Adipocyte (in vitro differentiated cells): ENCODE results near the gene NCOR2.

Experiments
- DNase-seq: peaks from one replicate; pipeline ENCODE4 v3.0.0-alpha.2; 2015; ENCODE audit warnings: low read depth
- H3K27me3 ChIP-seq: replicated peaks from 2 replicates; pipeline ENCODE4 v1.7.0; 2013; ENCODE audit warnings: mild to moderate bottlenecking, low read length, moderate library complexity; ENCODE audit not compliant: control insufficient read depth, insufficient read depth
- H3K36me3 ChIP-seq: 2 replicates; pipeline ENCODE4 v1.7.0; 2013; ENCODE audit warnings: low read length, mild to moderate bottlenecking, moderate library complexity; ENCODE audit not compliant: control insufficient read depth, insufficient read depth, severe bottlenecking
- H3K4me1 ChIP-seq: 2 replicates; pipeline ENCODE4 v1.7.0; 2013; ENCODE audit warnings: mild to moderate bottlenecking, low read length, moderate library complexity; ENCODE audit not compliant: control insufficient read depth, insufficient read depth
- H3K4me3 ChIP-seq: 2 replicates; pipeline ENCODE4 v1.7.0; 2013; ENCODE audit warnings: mild to moderate bottlenecking, low read length, moderate library complexity
- H3K9ac ChIP-seq: 2 replicates; pipeline ENCODE4 v1.7.0; 2013; ENCODE audit warnings: mild to moderate bottlenecking, low read length, moderate library complexity
- H3K9me3 ChIP-seq: 2 replicates; pipeline ENCODE4 v1.7.0; 2013; ENCODE audit warnings: mild to moderate bottlenecking, low read length, moderate library complexity; ENCODE audit not compliant: control insufficient read depth

Gene NCOR2

GRCh38 chr12:124608450-124608870 is 41.0 kb upstream of the NCOR2 start:
- no peak overlapping the region for H3K9ac ChIP-seq

GRCh38 chr12:124607681-124608425 is 40.4 kb upstream of the NCOR2 start:
- Histone ChIP-seq H3K27me3 (peaks cover 10% of the 10 kb centered on the region), H3K36me3 (no peaks in the 10 kb centered on the region), H3K9me3 (no peaks in the 10 kb centered on the region), H3K4me3 (no peak overlapping the region), H3K9ac (no peak overlapping the region), H3K4me1 (no peaks in the 10 kb centered on the region)
- no peak for DNase-seq

More at GRCh38 chr12:124608450-124608870, 41.0 kb upstream of the NCOR2 start:
- Histone ChIP-seq H3K9me3 (no peaks in the 10 kb centered on the region), H3K4me3 (no peak overlapping the region), H3K36me3 (no peaks in the 10 kb centered on the region), H3K27me3 (peaks cover 10% of the 10 kb centered on the region), H3K4me1 (peaks cover 2% of the 10 kb centered on the region)
- DNase-seq, result no peak

GRCh38 chr12:124605883-124606774 is 38.7 kb upstream of the NCOR2 start:
- Histone ChIP-seq H3K4me3 (no peak overlapping the region), H3K27me3 (peaks cover 10% of the 10 kb centered on the region), H3K4me1 (no peaks in the 10 kb centered on the region), H3K36me3 (no peaks in the 10 kb centered on the region), H3K9ac (no peak overlapping the region), H3K9me3 (no peaks in the 10 kb centered on the region)
- DNase-seq, result no peak

GRCh38 chr12:124605150-124605882 is 37.9 kb upstream of the NCOR2 start:
- no peaks in the 10 kb centered on the region for H3K36me3 ChIP-seq
- peaks cover 10% of the 10 kb centered on the region for H3K27me3 ChIP-seq
- no peaks in the 10 kb centered on the region for H3K4me1 ChIP-seq
- no peaks in the 10 kb centered on the region for H3K9me3 ChIP-seq
- no peak overlapping the region for H3K9ac ChIP-seq
- DNase-seq, result no peak
- no peak overlapping the region for H3K4me3 ChIP-seq

DNA sequence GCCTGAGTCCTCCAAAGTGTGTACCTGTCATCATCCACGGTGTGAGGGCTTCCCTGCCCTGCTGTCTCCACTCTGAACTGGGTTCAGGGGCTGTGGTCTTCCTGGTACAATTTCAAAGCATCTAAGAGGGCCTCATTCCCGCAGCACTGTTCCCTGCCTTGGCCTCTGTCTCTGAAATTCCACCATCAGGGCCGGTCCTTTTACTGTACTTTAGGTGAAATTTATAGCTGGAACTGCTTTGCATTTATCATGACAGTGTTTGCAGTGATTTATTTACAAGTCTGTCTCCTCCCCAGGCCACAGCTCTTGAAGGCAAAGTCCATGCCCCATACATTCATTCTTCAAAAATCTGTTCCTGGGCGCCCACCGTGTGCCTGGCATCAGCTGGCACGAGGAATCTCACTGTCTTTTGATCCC is 36.9 kb upstream of the NCOR2 start:
- no peaks in the 10 kb centered on the region for H3K4me1 ChIP-seq
- no peaks in the 10 kb centered on the region for H3K36me3 ChIP-seq
- no peak for DNase-seq
- no peaks in the 10 kb centered on the region for H3K9me3 ChIP-seq
- no peak overlapping the region for H3K9ac ChIP-seq
- peaks cover 7% of the 10 kb centered on the region for H3K27me3 ChIP-seq
- no peak overlapping the region for H3K4me3 ChIP-seq

- Histone ChIP-seq H3K9ac (no peak overlapping the region), H3K27me3 (peaks cover 3% of the 10 kb centered on the region), H3K4me3 (no peak overlapping the region), H3K4me1 (no peaks in the 10 kb centered on the region), H3K36me3 (no peaks in the 10 kb centered on the region), H3K9me3 (no peaks in the 10 kb centered on the region)
- no peak for DNase-seq
These were observed 36.4 kb upstream of the NCOR2 start for GRCh38 chr12:124603831-124604251.

- H3K4me3 ChIP-seq, result no peak overlapping the region
- no peaks in the 10 kb centered on the region for H3K27me3 ChIP-seq
- H3K9ac ChIP-seq, result no peak overlapping the region
- no peaks in the 10 kb centered on the region for H3K36me3 ChIP-seq
- H3K4me1 ChIP-seq, result no peaks in the 10 kb centered on the region
- H3K9me3 ChIP-seq, result no peaks in the 10 kb centered on the region
- DNase-seq, result no peak
These were observed 35.7 kb upstream of the NCOR2 start for GRCh38 chr12:124603100-124603541.

- H3K27me3 ChIP-seq, result no peaks in the 10 kb centered on the region
- H3K36me3 ChIP-seq, result no peaks in the 10 kb centered on the region
- H3K4me3 ChIP-seq, result no peak overlapping the region
- no peak for DNase-seq
- H3K9me3 ChIP-seq, result no peaks in the 10 kb centered on the region
- H3K4me1 ChIP-seq, result no peaks in the 10 kb centered on the region
- H3K9ac ChIP-seq, result no peak overlapping the region
These were observed 34.3 kb upstream of the NCOR2 start for GRCh38 chr12:124601706-124602105.

DNA sequence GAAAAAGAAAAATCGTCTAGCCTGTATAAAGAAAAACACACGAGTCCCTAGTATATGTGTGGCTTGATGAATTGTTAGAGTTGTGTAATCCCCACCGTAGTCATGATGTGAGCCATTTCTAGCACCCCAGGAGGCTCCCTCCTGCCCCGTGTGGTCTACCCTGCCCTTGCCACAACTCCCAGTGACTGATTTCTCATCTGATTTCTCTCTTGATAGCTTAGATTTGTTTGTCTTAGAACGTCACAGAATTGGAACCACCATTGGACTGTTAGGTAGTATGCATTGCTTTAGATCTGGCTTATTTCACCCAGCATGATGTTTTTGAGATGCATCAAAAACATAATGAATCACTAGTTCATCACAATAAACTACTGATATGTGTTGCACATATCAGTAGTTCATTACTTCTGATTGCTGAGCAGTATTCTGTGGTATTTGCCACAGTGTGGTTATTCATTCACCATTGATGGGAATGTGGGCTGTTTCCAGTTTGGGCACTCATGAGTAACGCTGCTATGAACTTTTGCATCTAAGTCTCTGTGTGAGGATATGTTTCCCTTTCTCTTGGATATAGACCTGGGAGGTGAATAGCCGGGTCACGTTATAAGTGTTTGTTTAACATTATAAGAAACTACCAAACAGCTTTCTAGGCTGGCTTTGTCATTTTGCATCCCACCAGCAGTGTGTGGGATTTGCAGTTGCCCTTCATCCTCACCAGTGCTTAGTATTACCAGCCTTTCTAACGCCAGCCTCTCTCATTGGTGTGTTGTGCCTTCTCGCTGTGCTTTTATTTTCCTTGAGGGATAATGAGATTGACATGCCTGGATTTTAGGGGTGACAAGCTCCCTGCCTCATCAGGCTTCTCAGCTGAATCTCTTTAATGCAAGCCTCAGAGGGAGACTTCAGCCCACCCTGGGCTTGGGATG is 31.9 kb upstream of the NCOR2 start:
- no peak for DNase-seq
- Histone ChIP-seq H3K4me1 (no peaks in the 10 kb centered on the region), H3K4me3 (no peak overlapping the region), H3K9ac (no peak overlapping the region), H3K36me3 (no peaks in the 10 kb centered on the region), H3K27me3 (no peaks in the 10 kb centered on the region), H3K9me3 (no peaks in the 10 kb centered on the region)

GRCh38 chr12:124597041-124597440 is 29.6 kb upstream of the NCOR2 start:
- H3K27me3 ChIP-seq, result no peaks in the 10 kb centered on the region
- no peaks in the 10 kb centered on the region for H3K9me3 ChIP-seq
- H3K9ac ChIP-seq, result no peak overlapping the region
- no peak for DNase-seq
- H3K36me3 ChIP-seq, result no peaks in the 10 kb centered on the region
- H3K4me1 ChIP-seq, result peaks cover 5% of the 10 kb centered on the region
- H3K4me3 ChIP-seq, result no peak overlapping the region
